CD14-positive monocyte (primary cell): ENCODE data around the gene OR2C1. TPM values are rescaled to one million over a fixed set of nuclear protein-coding genes. Genes with fewer than 3 reads are reported as not detected.
A peak's percentile ranks its signal among the peaks of the same experiment; 100 is the strongest.

Experiments
- DNase-seq, 3 donors: peaks; one replicate each; pipeline ENCODE4 v3.0.0-alpha.2; 2011 to 2022
- H2AFZ ChIP-seq: 2 replicates; pipeline ENCODE4 v1.6.0; 2012; ENCODE audit warnings: mild to moderate bottlenecking, low read depth, low read length, inconsistent platforms; ENCODE audit not compliant: insufficient read depth, poor library complexity, severe bottlenecking
- H3K27ac ChIP-seq, 2 donors: 1 replicate in 1 of 2; 2 replicates in 1 of 2; pipeline ENCODE4 v1.5.1; 2012 to 2013; ENCODE audit warnings: low read length in 2 of 2, control low read depth in 1 of 2, inconsistent platforms in 1 of 2, low read depth in 1 of 2, mild to moderate bottlenecking in 1 of 2
- H3K27me3 ChIP-seq, 2 donors: one replicate each; pipeline versions ENCODE4 v1.6.0 to v1.6.1; 2011 to 2013; ENCODE audit warnings: low read length in 2 of 2; ENCODE audit not compliant: control insufficient read depth in 2 of 2, insufficient read depth in 2 of 2
- H3K36me3 ChIP-seq, 2 donors: replicated peaks in 1 of 2; 1 replicate in 1 of 2; 2 replicates in 1 of 2; pipeline versions ENCODE4 v1.5.1 to v1.6.1; 2012 to 2013; ENCODE audit warnings: low read length in 2 of 2, control low read depth in 1 of 2, inconsistent platforms in 1 of 2, mild to moderate bottlenecking in 1 of 2; ENCODE audit not compliant: insufficient read depth in 2 of 2, control insufficient read depth in 1 of 2
- H3K4me1 ChIP-seq, 2 donors: 1 replicate in 1 of 2; 2 replicates in 1 of 2; pipeline versions ENCODE4 v1.5.1 to v1.6.1; 2012 to 2013; ENCODE audit warnings: low read length in 2 of 2, control low read depth in 1 of 2, inconsistent platforms in 1 of 2, mild to moderate bottlenecking in 1 of 2, moderate library complexity in 1 of 2; ENCODE audit not compliant: insufficient read depth in 2 of 2, control insufficient read depth in 1 of 2
- H3K4me2 ChIP-seq: replicated peaks from 2 replicates; pipeline ENCODE3; 2012; ENCODE audit warnings: low read length, moderate library complexity, mild to moderate bottlenecking; ENCODE audit not compliant: poor library complexity, severe bottlenecking; ENCODE audit errors: extremely low read depth
- H3K4me3 ChIP-seq, 3 experiments: fragments of 200-600 bp in 1 of 3; sonication (generic) in 1 of 3; replicated peaks in 1 of 3; 1 replicate in 2 of 3; 2 replicates in 1 of 3; pipeline ENCODE4 v1.5.1; 2011 to 2013; ENCODE audit warnings: low read length in 3 of 3, mild to moderate bottlenecking in 3 of 3, control low read depth in 2 of 3, low read depth in 2 of 3, inconsistent platforms in 1 of 3, moderate library complexity in 1 of 3
- H3K79me2 ChIP-seq: 2 replicates; pipeline ENCODE4 v1.6.0; 2012; ENCODE audit warnings: mild to moderate bottlenecking, control low read depth, inconsistent platforms, low read length, moderate library complexity; ENCODE audit not compliant: insufficient read depth
- H3K9ac ChIP-seq: 2 replicates; pipeline ENCODE4 v1.6.0; 2017; ENCODE audit warnings: low read length, mild to moderate bottlenecking; ENCODE audit not compliant: insufficient read depth, poor library complexity, severe bottlenecking
- H3K9me3 ChIP-seq, 2 donors: replicated peaks in 1 of 2; 1 replicate in 1 of 2; 2 replicates in 1 of 2; pipeline versions ENCODE4 v1.5.1 to v1.6.1; 2012 to 2013; ENCODE audit warnings: low read length in 2 of 2, control low read depth in 1 of 2; ENCODE audit not compliant: control insufficient read depth in 1 of 2, insufficient read depth in 1 of 2
- H4K20me1 ChIP-seq: 2 replicates; pipeline ENCODE4 v1.6.0; 2012; ENCODE audit warnings: mild to moderate bottlenecking, low read length, control low read depth, moderate library complexity; ENCODE audit not compliant: insufficient read depth
- H3K27ac Mint-ChIP-seq, 7 donors: one replicate each; pipeline ENCODE4 v1.8.0; 2020; ENCODE audit warnings: mild to moderate bottlenecking in 7 of 7, mixed read lengths in 7 of 7, moderate library complexity in 6 of 7, inconsistent platforms in 2 of 7
- H3K27me3 Mint-ChIP-seq, 3 donors: one replicate each; pipeline ENCODE4 v1.8.0; 2021 to 2022; ENCODE audit warnings: low read depth in 3 of 3, mild to moderate bottlenecking in 3 of 3, mixed read lengths in 3 of 3, moderate library complexity in 3 of 3, inconsistent platforms in 1 of 3
- H3K36me3 Mint-ChIP-seq, 2 donors: one replicate each; pipeline ENCODE4 v1.8.0; 2020; ENCODE audit warnings: mixed read lengths in 2 of 2, inconsistent platforms in 1 of 2, mild to moderate bottlenecking in 1 of 2
- H3K4me1 Mint-ChIP-seq: one replicate; pipeline ENCODE4 v1.8.0; 2020; ENCODE audit warnings: mild to moderate bottlenecking, mixed read lengths
- H3K4me3 Mint-ChIP-seq, 2 donors: one replicate each; pipeline ENCODE4 v1.8.0; 2020; ENCODE audit warnings: mild to moderate bottlenecking in 2 of 2, mixed read lengths in 2 of 2, moderate library complexity in 1 of 2
- H3K9me3 Mint-ChIP-seq, 7 donors: one replicate each; pipeline ENCODE4 v1.8.0; 2020 to 2022; ENCODE audit warnings: mixed read lengths in 7 of 7, mild to moderate bottlenecking in 6 of 7, moderate library complexity in 6 of 7, inconsistent platforms in 2 of 7
- WGBS: methylation state at CpG from one replicate; pipeline ENCODE4 v1.1.5; 2013; ENCODE audit warnings: missing lambda C conversion rate; ENCODE audit not compliant: insufficient coverage; 5-methylcytosine and 5-hydroxymethylcytosine counted together
- intact Hi-C, 2 donors: fragments of 100-400 bp; cut with micrococcal nuclease; formaldehyde crosslinking; loops; one replicate each; pipeline versions ENCODE4 v1.15.0 to v1.15.1; 2023
- polyA plus RNA-seq, 3 donors: library from polyadenylated mRNA; depleted of rRNA in 1 of 3; unstranded in 2 of 3; stranded (reverse) in 1 of 3; fragments of 300-500 nt in 2 of 3; fragments of >200 nt in 1 of 3; fragmentation: Illumina TruSeq in 2 of 3; gene quantifications; 1 replicate in 2 of 3; 2 replicates in 1 of 3; pipeline ENCODE4 v1.2.3, GENCODE V29; 2012 to 2021
- TF ChIP-seq, protein P1 (sequence below): fragments of 200-600 bp; IDR thresholded peaks from one replicate; pipeline ENCODE4 v1.8.0; 2022; ENCODE audit warnings: antibody characterized with exemption, mild to moderate bottlenecking

OR2C1 gene
- polyA plus RNA-seq, 3 donors = 0.12 TPM; not detected in 2

DNA sequence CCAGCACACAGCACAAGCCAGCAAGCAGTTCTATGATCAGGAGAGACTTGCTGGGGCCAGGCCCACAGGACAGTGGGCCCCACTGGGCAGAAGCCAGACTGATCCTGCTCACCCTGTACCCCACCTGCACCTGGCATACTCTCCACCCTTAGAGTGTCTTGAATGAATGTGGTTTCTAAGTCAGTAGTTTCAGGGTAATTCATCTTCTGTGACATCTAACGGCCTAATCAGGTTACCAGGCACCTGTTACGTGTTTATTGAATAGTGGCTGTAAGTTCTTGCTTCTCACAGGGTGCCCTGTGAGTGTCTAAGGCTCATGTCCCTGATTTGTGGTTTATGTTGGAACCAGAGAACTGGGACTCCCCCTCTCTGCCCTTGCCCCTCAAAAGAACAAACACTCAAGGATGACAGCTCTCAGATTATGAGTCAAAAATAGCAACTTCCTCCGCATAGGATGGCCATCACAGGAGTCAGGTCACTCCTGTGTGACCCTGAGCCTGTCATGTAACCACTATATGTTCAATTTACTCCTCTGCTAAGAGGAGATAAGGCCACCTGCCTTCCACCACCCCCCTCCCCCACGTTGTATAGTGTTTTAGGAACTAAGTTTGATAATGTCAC lies 7.0 kb upstream of the OR2C1 start:
- H3K27me3 ChIP-seq = peaks cover 0 to 3% of the 10 kb centered on the region in 2 donors
- TF ChIP-seq, protein P1, sequence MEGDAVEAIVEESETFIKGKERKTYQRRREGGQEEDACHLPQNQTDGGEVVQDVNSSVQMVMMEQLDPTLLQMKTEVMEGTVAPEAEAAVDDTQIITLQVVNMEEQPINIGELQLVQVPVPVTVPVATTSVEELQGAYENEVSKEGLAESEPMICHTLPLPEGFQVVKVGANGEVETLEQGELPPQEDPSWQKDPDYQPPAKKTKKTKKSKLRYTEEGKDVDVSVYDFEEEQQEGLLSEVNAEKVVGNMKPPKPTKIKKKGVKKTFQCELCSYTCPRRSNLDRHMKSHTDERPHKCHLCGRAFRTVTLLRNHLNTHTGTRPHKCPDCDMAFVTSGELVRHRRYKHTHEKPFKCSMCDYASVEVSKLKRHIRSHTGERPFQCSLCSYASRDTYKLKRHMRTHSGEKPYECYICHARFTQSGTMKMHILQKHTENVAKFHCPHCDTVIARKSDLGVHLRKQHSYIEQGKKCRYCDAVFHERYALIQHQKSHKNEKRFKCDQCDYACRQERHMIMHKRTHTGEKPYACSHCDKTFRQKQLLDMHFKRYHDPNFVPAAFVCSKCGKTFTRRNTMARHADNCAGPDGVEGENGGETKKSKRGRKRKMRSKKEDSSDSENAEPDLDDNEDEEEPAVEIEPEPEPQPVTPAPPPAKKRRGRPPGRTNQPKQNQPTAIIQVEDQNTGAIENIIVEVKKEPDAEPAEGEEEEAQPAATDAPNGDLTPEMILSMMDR = no peak
- intact Hi-C loops = no loop called here
- H3K4me3 Mint-ChIP-seq = no peak overlapping the region
- H3K4me3 ChIP-seq = no peak overlapping the region
- no peak for DNase-seq
- WGBS = 0% methylated on average over 1 of the region's 4 CpGs
- no peak overlapping the region for H3K27ac Mint-ChIP-seq
- no peak overlapping the region for H3K4me2 ChIP-seq
- no peaks in the 10 kb centered on the region for H3K4me1 ChIP-seq
- peaks cover 2% of the 10 kb centered on the region for H3K4me1 Mint-ChIP-seq
- no peak overlapping the region for H3K27ac ChIP-seq
- H3K9me3 ChIP-seq = peaks cover under 1 to 11% of the 10 kb centered on the region in 2 donors
- peaks cover 5 to 13% (median 5%) of the 10 kb centered on the region in 3 donors for H3K27me3 Mint-ChIP-seq
- H3K36me3 ChIP-seq = no peaks in the 10 kb centered on the region
- H3K9ac ChIP-seq = no peak overlapping the region
- peaks cover 12 to 55% (median 37%) of the 10 kb centered on the region in 7 donors for H3K9me3 Mint-ChIP-seq
- no peaks in the 10 kb centered on the region for H3K79me2 ChIP-seq
- H2AFZ ChIP-seq = no peak overlapping the region
- H3K36me3 Mint-ChIP-seq = no peaks in the 10 kb centered on the region
- no peaks in the 10 kb centered on the region for H4K20me1 ChIP-seq

DNA sequence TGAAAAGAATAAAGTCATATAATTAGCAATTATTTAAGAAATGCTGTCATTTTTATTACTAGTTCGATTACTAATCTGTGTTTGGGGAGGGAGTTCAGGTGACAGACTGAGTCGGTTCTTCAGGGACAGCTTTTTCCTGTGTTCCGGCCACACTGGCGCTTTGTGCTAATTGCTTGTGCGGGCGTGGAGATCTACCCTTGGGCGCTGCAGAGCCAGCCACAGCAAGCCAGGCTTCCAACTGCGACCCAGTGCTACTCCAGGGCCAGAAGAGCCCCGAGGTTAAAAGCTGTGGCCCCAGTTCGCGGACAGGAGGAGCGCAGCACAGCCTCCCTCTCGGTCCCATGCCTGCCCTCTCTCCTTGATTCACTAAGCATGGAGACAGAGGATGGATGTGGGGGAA lies 6.5 kb upstream of the OR2C1 start:
- no peak for DNase-seq
- peak overlapping the region in 1 of 2 donors; percentile 12 for H3K4me3 Mint-ChIP-seq
- no peak overlapping the region for H3K4me2 ChIP-seq
- H3K9me3 ChIP-seq = peaks cover 0 to 7% of the 10 kb centered on the region in 2 donors
- 64% methylated on average over 8 of the region's 13 CpGs for WGBS
- H3K27ac ChIP-seq = no peak overlapping the region
- TF ChIP-seq, protein P1 = no peak
- no peaks in the 10 kb centered on the region for H3K79me2 ChIP-seq
- peaks cover 11 to 57% (median 36%) of the 10 kb centered on the region in 7 donors for H3K9me3 Mint-ChIP-seq
- intact Hi-C loops = no loop called here
- no peak overlapping the region for H3K9ac ChIP-seq
- no peaks in the 10 kb centered on the region for H3K36me3 ChIP-seq
- peaks cover 0 to 3% of the 10 kb centered on the region in 2 donors for H3K27me3 ChIP-seq
- H3K27ac Mint-ChIP-seq = no peak overlapping the region
- peaks cover 4% of the 10 kb centered on the region for H3K4me1 Mint-ChIP-seq
- H4K20me1 ChIP-seq = no peaks in the 10 kb centered on the region
- no peaks in the 10 kb centered on the region for H3K4me1 ChIP-seq
- peaks cover 5 to 13% (median 5%) of the 10 kb centered on the region in 3 donors for H3K27me3 Mint-ChIP-seq
- no peak overlapping the region for H2AFZ ChIP-seq
- H3K36me3 Mint-ChIP-seq = no peaks in the 10 kb centered on the region
- H3K4me3 ChIP-seq = no peak overlapping the region
